ENCODE data around the gene CFAP54. TPM values are rescaled to one million over a fixed set of nuclear protein-coding genes. Genes with fewer than 3 reads are reported as not detected.
"Not testable (repeated sequence)": the region's sequence is repeated elsewhere in the genome, so short reads cannot be mapped to it uniquely, and the experiment has no call there.

CFAP54 gene
- total RNA-seq, 1 donor from 2014 or later: 0.15 TPM

- Mint-ChIP-seq H3K27ac (ENCODE audit: unreplicated experiment) (no peak overlapping the region), H3K4me1 (ENCODE audit: low read depth, unreplicated experiment) (no peaks in the 10 kb centered on the region), H3K36me3 (ENCODE audit: unreplicated experiment) (no peaks in the 10 kb centered on the region), H3K27me3 (ENCODE audit: unreplicated experiment) (no peaks in the 10 kb centered on the region), H3K4me3 (ENCODE audit: unreplicated experiment) (no peak overlapping the region), H3K9me3 (ENCODE audit: unreplicated experiment) (no peaks in the 10 kb centered on the region)
- TF ChIP-seq CTCF (IDR thresholded peaks at IDR 0.05; ENCODE audit: partially characterized antibody, unreplicated experiment): no peak
- DNase-seq: no peak
Measured at GRCh38 chr12:96487634-96488033, 1.7 kb upstream of the CFAP54 start.

GRCh38 chr12:96493106-96493505, 3.7 kb downstream of the CFAP54 start:
- H3K4me1 Mint-ChIP-seq (ENCODE audit: low read depth, unreplicated experiment): no peaks in the 10 kb centered on the region
- no peaks in the 10 kb centered on the region for H3K36me3 Mint-ChIP-seq (ENCODE audit: unreplicated experiment)
- H3K9me3 Mint-ChIP-seq (ENCODE audit: unreplicated experiment): peaks cover 3% of the 10 kb centered on the region
- no peak overlapping the region for H3K4me3 Mint-ChIP-seq (ENCODE audit: unreplicated experiment)
- no peak for TF ChIP-seq CTCF (IDR thresholded peaks at IDR 0.05; ENCODE audit: partially characterized antibody, unreplicated experiment)
- DNase-seq: no peak
- H3K27me3 Mint-ChIP-seq (ENCODE audit: unreplicated experiment): no peaks in the 10 kb centered on the region
- H3K27ac Mint-ChIP-seq (ENCODE audit: unreplicated experiment): no peak overlapping the region

- DNase-seq; H3K27me3 Mint-ChIP-seq (ENCODE audit: unreplicated experiment); H3K36me3 Mint-ChIP-seq (ENCODE audit: unreplicated experiment); H3K4me1 Mint-ChIP-seq (ENCODE audit: low read depth, unreplicated experiment); H3K9me3 Mint-ChIP-seq (ENCODE audit: unreplicated experiment); H3K27ac Mint-ChIP-seq (ENCODE audit: unreplicated experiment); H3K4me3 Mint-ChIP-seq (ENCODE audit: unreplicated experiment): not testable (repeated sequence)
Measured at GRCh38 chr12:96494154-96494553, 4.8 kb downstream of the CFAP54 start.

- Mint-ChIP-seq H3K27me3 (ENCODE audit: unreplicated experiment) (no peaks in the 10 kb centered on the region), H3K36me3 (ENCODE audit: unreplicated experiment) (no peaks in the 10 kb centered on the region), H3K9me3 (ENCODE audit: unreplicated experiment) (peaks cover 3% of the 10 kb centered on the region), H3K4me3 (ENCODE audit: unreplicated experiment) (no peak overlapping the region), H3K4me1 (ENCODE audit: low read depth, unreplicated experiment) (no peaks in the 10 kb centered on the region), H3K27ac (ENCODE audit: unreplicated experiment) (no peak overlapping the region)
- no peak for TF ChIP-seq CTCF (IDR thresholded peaks at IDR 0.05; ENCODE audit: partially characterized antibody, unreplicated experiment)
- no peak for DNase-seq
Measured at GRCh38 chr12:96495155-96495554, 5.8 kb downstream of the CFAP54 start.

GRCh38 chr12:96495841-96496545, 6.6 kb downstream of the CFAP54 start:
- DNase-seq: no peak
- no peaks in the 10 kb centered on the region for H3K4me1 Mint-ChIP-seq (ENCODE audit: low read depth, unreplicated experiment)
- H3K4me3 Mint-ChIP-seq (ENCODE audit: unreplicated experiment): no peak overlapping the region
- TF ChIP-seq CTCF (IDR thresholded peaks at IDR 0.05; ENCODE audit: partially characterized antibody, unreplicated experiment): no peak
- peaks cover 3% of the 10 kb centered on the region for H3K9me3 Mint-ChIP-seq (ENCODE audit: unreplicated experiment)
- H3K36me3 Mint-ChIP-seq (ENCODE audit: unreplicated experiment): no peaks in the 10 kb centered on the region
- no peaks in the 10 kb centered on the region for H3K27me3 Mint-ChIP-seq (ENCODE audit: unreplicated experiment)
- no peak overlapping the region for H3K27ac Mint-ChIP-seq (ENCODE audit: unreplicated experiment)

Measured in glutamatergic neuron (in vitro differentiated cells).